ENCODE results near the gene APBB2. TPM values are rescaled to one million over a fixed set of nuclear protein-coding genes. Genes with fewer than 3 reads are reported as not detected.

The APBB2 gene
- total and polyA plus RNA-seq, 4 donors = 4.8 to 31.5 (median 11.2) TPM

GRCh38 chr4:40825014-40825838 lies 389.1 kb downstream of the APBB2 start (continued):
- TF ChIP-seq ZBTB33 (IDR thresholded peaks at IDR 0.05) (no peak), YY1 (IDR thresholded peaks at IDR 0.05) (no peak), ATF3 (IDR thresholded peaks at IDR 0.05) (no peak)

DNA sequence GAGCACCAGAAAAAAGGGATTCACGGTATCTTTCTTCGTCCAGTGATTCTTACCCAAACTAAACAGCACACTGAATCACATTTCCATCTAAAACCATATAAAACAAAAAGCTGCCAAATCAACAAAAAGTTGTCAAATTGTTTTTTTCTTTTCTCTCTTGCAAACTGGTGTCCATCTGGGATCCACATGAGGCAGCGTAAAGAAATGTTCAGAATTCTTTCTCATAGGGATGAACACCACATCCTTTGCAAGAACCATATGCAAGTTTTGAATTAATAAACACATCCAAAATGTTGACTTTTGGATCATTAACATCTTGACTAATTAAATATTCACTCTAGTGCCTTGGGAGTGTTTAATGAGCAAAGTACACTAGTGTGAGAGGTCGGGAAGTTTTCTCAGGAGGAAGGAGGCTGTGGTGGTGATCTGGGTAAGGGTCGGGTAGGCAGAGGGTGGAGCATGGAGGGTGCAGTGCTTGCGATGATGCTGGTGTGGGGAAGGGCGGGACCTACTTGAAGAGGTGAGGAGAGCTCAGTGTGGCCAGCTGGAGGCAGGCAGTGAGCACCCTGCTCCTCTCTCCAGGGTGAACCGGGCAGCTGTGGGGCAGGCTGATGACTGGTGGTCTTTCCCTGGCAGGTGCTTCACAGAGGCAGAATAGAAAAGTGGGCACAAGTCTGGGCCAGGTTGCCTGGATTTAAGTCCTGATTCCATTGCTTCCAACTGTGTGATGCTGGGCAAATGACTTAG lies 391.7 kb downstream of the APBB2 start:
- no peak for TF ChIP-seq TAF1 (conservative IDR thresholded peaks at IDR 0.05)
- TF ChIP-seq YY1 (IDR thresholded peaks at IDR 0.05) = no peak
- TF ChIP-seq ZBTB33 (IDR thresholded peaks at IDR 0.05) = no peak
- TF ChIP-seq, protein P1, sequence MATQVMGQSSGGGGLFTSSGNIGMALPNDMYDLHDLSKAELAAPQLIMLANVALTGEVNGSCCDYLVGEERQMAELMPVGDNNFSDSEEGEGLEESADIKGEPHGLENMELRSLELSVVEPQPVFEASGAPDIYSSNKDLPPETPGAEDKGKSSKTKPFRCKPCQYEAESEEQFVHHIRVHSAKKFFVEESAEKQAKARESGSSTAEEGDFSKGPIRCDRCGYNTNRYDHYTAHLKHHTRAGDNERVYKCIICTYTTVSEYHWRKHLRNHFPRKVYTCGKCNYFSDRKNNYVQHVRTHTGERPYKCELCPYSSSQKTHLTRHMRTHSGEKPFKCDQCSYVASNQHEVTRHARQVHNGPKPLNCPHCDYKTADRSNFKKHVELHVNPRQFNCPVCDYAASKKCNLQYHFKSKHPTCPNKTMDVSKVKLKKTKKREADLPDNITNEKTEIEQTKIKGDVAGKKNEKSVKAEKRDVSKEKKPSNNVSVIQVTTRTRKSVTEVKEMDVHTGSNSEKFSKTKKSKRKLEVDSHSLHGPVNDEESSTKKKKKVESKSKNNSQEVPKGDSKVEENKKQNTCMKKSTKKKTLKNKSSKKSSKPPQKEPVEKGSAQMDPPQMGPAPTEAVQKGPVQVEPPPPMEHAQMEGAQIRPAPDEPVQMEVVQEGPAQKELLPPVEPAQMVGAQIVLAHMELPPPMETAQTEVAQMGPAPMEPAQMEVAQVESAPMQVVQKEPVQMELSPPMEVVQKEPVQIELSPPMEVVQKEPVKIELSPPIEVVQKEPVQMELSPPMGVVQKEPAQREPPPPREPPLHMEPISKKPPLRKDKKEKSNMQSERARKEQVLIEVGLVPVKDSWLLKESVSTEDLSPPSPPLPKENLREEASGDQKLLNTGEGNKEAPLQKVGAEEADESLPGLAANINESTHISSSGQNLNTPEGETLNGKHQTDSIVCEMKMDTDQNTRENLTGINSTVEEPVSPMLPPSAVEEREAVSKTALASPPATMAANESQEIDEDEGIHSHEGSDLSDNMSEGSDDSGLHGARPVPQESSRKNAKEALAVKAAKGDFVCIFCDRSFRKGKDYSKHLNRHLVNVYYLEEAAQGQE (IDR thresholded peaks at IDR 0.05) = no peak
- no peak for TF ChIP-seq EGR1 (IDR thresholded peaks at IDR 0.05; ENCODE audit: low read depth in 2 of 2)
- no peak for TF ChIP-seq HNF4G (IDR thresholded peaks at IDR 0.05)
- no peak for TF ChIP-seq MAX (IDR thresholded peaks at IDR 0.05)
- TF ChIP-seq HNF4A (conservative IDR thresholded peaks at IDR 0.05) = no peak
- TF ChIP-seq FOXA2 (IDR thresholded peaks at IDR 0.05) = no peak
- TF ChIP-seq CTCF (IDR thresholded peaks at IDR 0.05; ENCODE audit: low read depth, low read length, missing input control) = no peak
- TF ChIP-seq RXRA (IDR thresholded peaks at IDR 0.05) = no peak
- TF ChIP-seq JUND (IDR thresholded peaks at IDR 0.05) = no peak
- no peak for TF ChIP-seq RAD21 (IDR thresholded peaks at IDR 0.05)
- no peak for TF ChIP-seq FOXA1 (IDR thresholded peaks at IDR 0.05)
- no peak for TF ChIP-seq GABPA (IDR thresholded peaks at IDR 0.05 in 1 of 2, conservative IDR thresholded peaks at IDR 0.05 in 1 of 2)
- TF ChIP-seq SP1 (IDR thresholded peaks at IDR 0.05) = no peak
- Histone ChIP-seq H3K27me3 (ENCODE audit: control insufficient read depth in 4 of 4, insufficient read depth in 4 of 4, low read length in 3 of 4) (no peaks in the 10 kb centered on the region), H3K4me1 (ENCODE audit: control insufficient read depth in 4 of 4, insufficient read depth in 4 of 4, low read length in 3 of 4) (no peaks in the 10 kb centered on the region), H3K27ac (ENCODE audit: low read depth in 1 of 2, low read length in 2 of 2) (no peak overlapping the region), H3K36me3 (ENCODE audit: control insufficient read depth in 4 of 4, insufficient read depth in 3 of 4, low read depth in 1 of 4, low read length in 3 of 4) (peaks cover 3 to 51% (median 28%) of the 10 kb centered on the region in 4 donors), H3K4me3 (ENCODE audit: low read depth in 1 of 3, low read length in 3 of 3) (no peak overlapping the region), H3K9me3 (ENCODE audit: control insufficient read depth in 4 of 4, low read length in 3 of 4) (no peaks in the 10 kb centered on the region), H3K9ac (ENCODE audit: low read depth in 1 of 2, low read length in 2 of 2) (no peak overlapping the region)
- DNase-seq (ENCODE audit: low spot score) = no peak
- WGBS = 95% methylated on average over 8 of the region's 8 CpGs

All from liver (tissue), 9 donors.